Measurements from ENCODE around the gene CLCNKA.

DNA sequence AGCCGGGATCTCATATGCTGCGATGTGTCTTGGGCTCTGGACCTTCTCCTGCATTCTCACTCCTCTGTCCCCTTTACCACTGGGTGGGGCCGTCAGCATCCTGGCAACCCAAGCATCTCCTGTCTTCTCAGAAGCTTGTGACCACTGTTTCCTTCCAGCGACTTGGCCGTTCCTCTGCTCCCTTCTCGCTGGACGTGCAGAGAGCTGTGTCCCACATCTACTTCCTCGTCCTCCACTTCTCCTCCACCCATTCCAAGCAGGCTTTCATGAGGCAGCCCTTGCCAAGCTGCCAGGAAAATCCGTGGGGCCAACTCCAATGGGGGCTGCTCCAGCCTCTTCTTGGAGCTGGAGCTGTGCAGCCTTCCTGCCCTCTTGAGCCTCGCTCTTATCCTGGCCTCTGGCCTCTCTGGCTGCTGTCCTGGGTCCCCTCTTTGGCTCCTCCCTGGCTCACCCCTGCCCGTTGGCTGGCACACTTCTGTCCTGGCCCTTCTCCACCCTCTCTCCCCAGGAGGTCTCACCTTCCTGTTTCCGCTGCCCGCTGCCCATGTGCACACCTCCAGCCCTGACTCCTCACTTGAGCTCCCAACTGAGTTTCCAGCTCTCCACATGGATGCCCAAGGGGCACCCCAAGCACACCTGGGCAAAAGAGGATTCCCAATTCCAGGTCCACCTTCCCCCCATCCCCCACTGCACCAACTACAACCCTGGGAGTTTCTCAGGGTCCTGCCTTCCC lies 42.9 kb downstream of the CLCNKA start:
- TF ChIP-seq, protein P1, sequence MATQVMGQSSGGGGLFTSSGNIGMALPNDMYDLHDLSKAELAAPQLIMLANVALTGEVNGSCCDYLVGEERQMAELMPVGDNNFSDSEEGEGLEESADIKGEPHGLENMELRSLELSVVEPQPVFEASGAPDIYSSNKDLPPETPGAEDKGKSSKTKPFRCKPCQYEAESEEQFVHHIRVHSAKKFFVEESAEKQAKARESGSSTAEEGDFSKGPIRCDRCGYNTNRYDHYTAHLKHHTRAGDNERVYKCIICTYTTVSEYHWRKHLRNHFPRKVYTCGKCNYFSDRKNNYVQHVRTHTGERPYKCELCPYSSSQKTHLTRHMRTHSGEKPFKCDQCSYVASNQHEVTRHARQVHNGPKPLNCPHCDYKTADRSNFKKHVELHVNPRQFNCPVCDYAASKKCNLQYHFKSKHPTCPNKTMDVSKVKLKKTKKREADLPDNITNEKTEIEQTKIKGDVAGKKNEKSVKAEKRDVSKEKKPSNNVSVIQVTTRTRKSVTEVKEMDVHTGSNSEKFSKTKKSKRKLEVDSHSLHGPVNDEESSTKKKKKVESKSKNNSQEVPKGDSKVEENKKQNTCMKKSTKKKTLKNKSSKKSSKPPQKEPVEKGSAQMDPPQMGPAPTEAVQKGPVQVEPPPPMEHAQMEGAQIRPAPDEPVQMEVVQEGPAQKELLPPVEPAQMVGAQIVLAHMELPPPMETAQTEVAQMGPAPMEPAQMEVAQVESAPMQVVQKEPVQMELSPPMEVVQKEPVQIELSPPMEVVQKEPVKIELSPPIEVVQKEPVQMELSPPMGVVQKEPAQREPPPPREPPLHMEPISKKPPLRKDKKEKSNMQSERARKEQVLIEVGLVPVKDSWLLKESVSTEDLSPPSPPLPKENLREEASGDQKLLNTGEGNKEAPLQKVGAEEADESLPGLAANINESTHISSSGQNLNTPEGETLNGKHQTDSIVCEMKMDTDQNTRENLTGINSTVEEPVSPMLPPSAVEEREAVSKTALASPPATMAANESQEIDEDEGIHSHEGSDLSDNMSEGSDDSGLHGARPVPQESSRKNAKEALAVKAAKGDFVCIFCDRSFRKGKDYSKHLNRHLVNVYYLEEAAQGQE (IDR thresholded peaks at IDR 0.05; ENCODE audit: insufficient read depth in 1 of 2, low read depth in 2 of 2, low read length in 2 of 2): no peak
- TF ChIP-seq POLR2AphosphoS5 (IDR thresholded peaks at IDR 0.05; ENCODE audit: low read depth, low read length) (no peak), SIN3A (IDR thresholded peaks at IDR 0.05; ENCODE audit: borderline replicate concordance, insufficient read depth, low read length) (no peak), TAF1 (IDR thresholded peaks at IDR 0.05; ENCODE audit: borderline replicate concordance, insufficient read depth, low read length) (no peak)
